GM18507 (cell line): ENCODE data around the gene SHLD3.
"Not testable (repeated sequence)": the region's sequence is repeated elsewhere in the genome, so short reads cannot be mapped to it uniquely, and the experiment has no call there.

ENCODE experiments used
- DNase-seq: peaks from one replicate; pipeline ENCODE4 v3.0.0; 2011; ENCODE audit warnings: low read depth; ENCODE audit not compliant: insufficient read length; ENCODE audit errors: extremely low spot score
- FAIRE-seq: peaks from 2 replicates; lab custom pipeline; 2011; peaks lifted over from hg19 to GRCh38; lab: Jason Lieb, UNC

The SHLD3 gene

DNA sequence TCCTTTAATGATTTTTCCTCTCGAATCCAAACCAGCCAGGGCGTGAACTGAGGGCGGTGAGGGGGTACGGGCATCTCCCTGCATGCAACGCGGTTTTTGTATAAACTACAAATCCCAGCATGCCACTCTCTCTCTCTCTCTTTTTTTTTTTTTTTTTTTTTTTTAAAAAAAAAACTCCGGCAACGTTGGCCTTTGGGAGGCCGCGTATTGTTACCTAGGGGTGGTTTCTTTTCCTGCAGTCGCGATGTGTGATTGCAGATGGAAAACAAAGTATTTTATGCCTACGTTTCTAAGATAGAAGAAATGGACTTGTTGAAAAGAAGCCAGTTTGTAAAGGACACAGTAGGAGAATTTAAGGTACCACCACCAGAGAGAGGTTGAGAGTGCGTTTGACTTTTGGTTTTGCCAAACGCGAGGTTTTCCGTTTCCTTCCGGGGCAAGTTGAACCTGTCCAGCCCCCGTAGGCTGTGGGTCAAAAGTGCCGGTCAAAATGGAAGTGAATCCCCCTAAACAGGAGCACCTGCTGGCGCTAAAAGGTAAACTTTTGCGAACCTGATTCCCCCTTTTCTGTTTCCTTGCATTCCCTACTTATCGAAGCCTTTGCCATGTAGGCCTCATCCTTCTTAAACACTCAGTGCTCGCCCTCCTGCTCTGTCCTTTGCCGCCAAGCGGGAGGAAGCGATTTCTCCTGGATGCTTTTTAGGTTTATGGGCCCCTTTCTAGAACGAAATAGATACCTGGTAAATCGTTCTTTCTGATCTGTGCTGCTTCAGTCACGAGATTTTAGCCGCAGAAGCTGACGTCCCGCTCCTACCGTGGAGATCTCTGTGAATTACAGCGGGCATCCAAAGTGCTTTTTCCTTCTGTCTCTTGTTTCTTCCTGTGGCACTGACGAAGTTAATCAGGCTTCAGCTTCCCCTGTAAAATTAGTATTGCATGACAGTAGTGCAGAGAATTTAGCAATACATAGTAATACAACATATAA lies at the start of gene SHLD3, which contains the start of gene TRAPPC13:
Gene SHLD3 (plus strand): TSS at position 457 of the 985 bp plus-strand sequence. CDS start 4,561 bp downstream, outside the sequence.
Gene TRAPPC13 (plus strand): TSS at position 457 of the 985 bp plus-strand sequence. CDS start 34 bp downstream, at position 491.
- FAIRE-seq, result peak; percentile 91
- peak; percentile 23 for DNase-seq

DNA sequence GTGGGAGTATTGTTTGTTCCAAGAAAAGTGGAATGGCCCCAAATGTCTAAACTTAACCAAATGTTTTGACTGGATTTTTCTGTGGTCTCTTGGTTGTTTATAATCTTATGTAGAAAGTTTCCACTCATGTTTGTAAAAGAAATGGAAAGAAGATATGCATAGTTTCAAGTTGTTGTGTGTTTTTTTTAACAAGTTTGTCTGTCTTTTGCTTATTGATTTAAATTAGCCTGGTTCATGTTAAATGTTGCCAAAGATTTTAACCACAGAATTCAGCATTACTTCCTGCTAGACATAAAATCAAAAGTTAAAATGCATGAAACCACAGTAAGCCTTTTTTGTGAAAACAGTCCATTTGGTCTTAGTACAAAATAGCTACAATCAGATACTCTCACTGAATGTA lies 47.7 kb upstream of the SHLD3 start:
- no peak for FAIRE-seq

GRCh38 chr5:65588694-65589093 lies 36.1 kb upstream of the SHLD3 start:
- peak; percentile 33 for FAIRE-seq

More for the DNA sequence above, 47.7 kb upstream of the SHLD3 start:
- DNase-seq, result no peak

GRCh38 chr5:65601761-65602160 lies 23.1 kb upstream of the SHLD3 start:
- not testable (repeated sequence) for FAIRE-seq, DNase-seq

More at GRCh38 chr5:65588694-65589093, 36.1 kb upstream of the SHLD3 start:
- DNase-seq, result no peak

DNA sequence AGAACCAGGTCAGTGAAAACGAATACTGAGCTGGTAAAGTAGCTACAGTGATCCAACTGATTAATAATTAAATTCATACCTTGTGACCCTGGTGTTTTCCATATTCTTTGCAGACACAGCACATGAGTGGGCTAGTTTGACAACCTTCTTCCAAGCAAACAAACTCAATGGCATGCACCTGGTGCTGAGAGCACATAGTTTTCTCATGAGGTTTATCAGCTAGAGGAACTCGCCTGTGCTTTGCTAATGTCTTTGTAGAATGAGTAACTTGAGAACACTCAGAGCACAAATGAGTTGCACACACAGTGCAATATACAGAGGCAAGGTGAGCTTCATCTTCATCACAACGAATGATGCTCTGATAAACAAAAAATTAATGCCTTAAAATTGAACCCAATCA lies 13.3 kb upstream of the SHLD3 start:
- no peak for DNase-seq
- FAIRE-seq, result no peak

GRCh38 chr5:65612298-65612907 lies 12.4 kb upstream of the SHLD3 start:
- DNase-seq (no peak), FAIRE-seq (no peak)

GRCh38 chr5:65620021-65620420 lies 4.8 kb upstream of the SHLD3 start:
- DNase-seq, result no peak

GRCh38 chr5:65621961-65622360 lies 2.9 kb upstream of the SHLD3 start:
- DNase-seq, FAIRE-seq: not testable (repeated sequence)

More at GRCh38 chr5:65620021-65620420, 4.8 kb upstream of the SHLD3 start:
- no peak for FAIRE-seq

DNA sequence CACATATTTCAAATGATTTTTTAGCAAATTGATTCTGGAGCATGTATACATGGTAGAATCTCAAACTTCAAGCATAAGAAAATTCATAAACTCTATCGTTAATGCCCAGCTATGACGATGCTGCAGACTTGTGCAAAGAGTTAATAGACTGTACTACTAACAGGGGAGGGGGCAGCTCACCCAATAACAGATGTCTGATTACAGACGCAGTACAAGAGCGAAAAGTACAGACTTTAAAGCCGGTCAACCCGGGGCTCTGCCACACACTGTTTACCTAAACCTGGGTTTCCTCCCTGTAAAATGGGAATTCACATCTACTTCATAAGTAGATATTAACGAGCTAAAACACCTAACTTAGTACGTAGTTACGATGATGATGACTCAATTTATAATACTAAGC lies 1.3 kb upstream of the SHLD3 start:
- no peak for DNase-seq
- FAIRE-seq, result no peak

GRCh38 chr5:65624025-65624570 lies 729 bp upstream of the SHLD3 start, which contains the start of gene TRIM23:
Gene TRIM23, minus strand, starts transcription at chr5:65624333. Its CDS starts 59 bp downstream, at chr5:65624274.
- peak; percentile 79 for DNase-seq
- no peak for FAIRE-seq

- DNase-seq (no peak), FAIRE-seq (no peak)
These were observed 916 bp downstream of the SHLD3 start for GRCh38 chr5:65625743-65626142.

- DNase-seq (no peak), FAIRE-seq (no peak)
These were observed 6.2 kb downstream of the SHLD3 start for GRCh38 chr5:65630981-65631380.

- no peak for DNase-seq
- FAIRE-seq, result no peak
These were observed 15.4 kb downstream of the SHLD3 start for GRCh38 chr5:65640240-65640639.

- DNase-seq (no peak), FAIRE-seq (no peak)
These were observed 22.1 kb downstream of the SHLD3 start for GRCh38 chr5:65646938-65647337.

DNA sequence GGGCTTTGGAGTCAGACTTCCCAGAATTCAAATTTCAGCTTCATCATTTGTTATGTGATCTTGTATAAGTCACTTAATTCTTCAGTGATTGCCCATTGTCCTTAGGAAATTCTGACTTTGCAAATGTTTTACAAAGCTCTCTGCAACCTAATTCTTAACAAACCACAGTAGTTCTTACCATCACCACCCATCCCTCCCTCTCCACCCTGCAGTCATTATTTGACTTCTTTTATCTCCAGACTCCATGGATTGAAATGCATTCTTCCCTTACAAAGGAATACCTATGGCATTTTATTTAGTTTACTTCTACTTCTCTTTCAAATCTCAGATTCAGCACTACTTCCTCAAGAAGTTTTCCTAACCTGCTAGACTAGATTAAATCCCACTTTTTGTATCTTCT lies 23.1 kb downstream of the SHLD3 start:
- FAIRE-seq (no peak), DNase-seq (no peak)

DNA sequence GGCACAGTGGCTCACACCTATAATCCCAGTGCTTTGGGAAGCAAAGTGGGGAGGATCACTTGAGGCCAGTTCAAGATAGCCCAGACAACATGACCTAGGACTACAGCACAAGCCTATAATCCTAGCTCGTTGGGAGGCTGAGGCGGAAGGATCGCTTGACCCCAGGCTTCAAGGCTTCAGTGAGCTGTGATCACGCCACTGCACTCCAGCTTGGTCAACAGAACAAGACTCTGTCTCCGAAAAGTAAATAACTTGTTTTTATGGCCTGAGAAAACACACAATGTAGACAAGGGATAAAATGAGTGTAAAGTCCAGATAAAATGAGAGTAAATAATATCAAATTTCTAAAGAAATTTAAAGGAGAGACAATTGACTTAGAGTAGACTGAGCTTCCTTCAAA lies 26.3 kb downstream of the SHLD3 start:
- DNase-seq (no peak), FAIRE-seq (no peak)

- FAIRE-seq (no peak), DNase-seq (no peak)
These were observed 29.9 kb downstream of the SHLD3 start for GRCh38 chr5:65654713-65655112.

GRCh38 chr5:65663804-65664521 lies 39.1 kb downstream of the SHLD3 start:
- FAIRE-seq, result no peak
- no peak for DNase-seq

DNA sequence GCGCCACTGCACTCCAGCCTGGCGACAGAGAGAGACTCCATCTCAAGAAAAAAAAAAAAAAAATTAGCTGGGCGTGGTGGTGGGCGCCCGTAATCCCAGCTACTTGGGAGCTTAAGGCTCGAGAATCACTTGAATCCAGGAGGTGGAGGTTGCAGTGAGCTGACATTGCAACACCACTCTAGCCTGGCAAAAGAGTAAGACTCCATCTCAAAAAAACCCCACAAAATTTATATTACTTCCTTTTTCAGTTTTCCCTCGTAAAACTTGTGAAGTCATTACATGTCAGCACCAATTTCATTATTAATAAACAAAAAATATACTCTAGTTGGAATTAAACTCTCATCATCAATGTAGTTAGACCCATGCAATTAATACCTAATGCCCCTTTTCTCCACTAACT lies 43.9 kb downstream of the SHLD3 start:
- DNase-seq, result no peak
- no peak for FAIRE-seq
